Activated CD8-positive, alpha-beta memory T cell treated with anti-CD3 and anti-CD28 coated beads for 1 hour (primary cell): Measurements from ENCODE around the gene KRT33B.
"Not testable (repeated sequence)": the region's sequence is repeated elsewhere in the genome, so short reads cannot be mapped to it uniquely, and the experiment has no call there.

Source experiments
- DNase-seq, 2 donors: peaks; one replicate each; pipeline ENCODE4 v3.0.0-alpha.2; 2020; ENCODE audit warnings: low read depth in 1 of 2; ENCODE audit errors: extremely low read depth in 1 of 2

KRT33B gene

GRCh38 chr17:41394254-41394996 lies 24.8 kb upstream of the KRT33B start:
- no peak for DNase-seq

- DNase-seq, result no peak
Observed at GRCh38 chr17:41393826-41394225, 24.2 kb upstream of the KRT33B start.

- no peak for DNase-seq
Observed at GRCh38 chr17:41393294-41393693, 23.7 kb upstream of the KRT33B start.

GRCh38 chr17:41392278-41392677 lies 22.7 kb upstream of the KRT33B start:
- no peak for DNase-seq

GRCh38 chr17:41391535-41391934 lies 21.9 kb upstream of the KRT33B start:
- DNase-seq, result no peak

GRCh38 chr17:41390411-41390938 lies 20.9 kb upstream of the KRT33B start:
- DNase-seq, result no peak

GRCh38 chr17:41387670-41388069 lies 18.1 kb upstream of the KRT33B start:
- no peak for DNase-seq

- DNase-seq, result no peak
Observed at GRCh38 chr17:41386227-41386626, 16.6 kb upstream of the KRT33B start.

GRCh38 chr17:41383690-41384089 lies 14.1 kb upstream of the KRT33B start:
- DNase-seq, result no peak

GRCh38 chr17:41382394-41382793 lies 12.8 kb upstream of the KRT33B start:
- DNase-seq, result no peak

GRCh38 chr17:41381943-41382342 lies 12.3 kb upstream of the KRT33B start, which contains the start of gene KRT34:
KRT34 (minus strand) TSS chr17:41382306; CDS start chr17:41382246, 60 bp downstream.
- DNase-seq, result not testable (repeated sequence)

- DNase-seq, result not testable (repeated sequence)
Observed at GRCh38 chr17:41380091-41380490, 10.5 kb upstream of the KRT33B start.

- DNase-seq, result no peak
Observed at GRCh38 chr17:41377546-41377945, 7.9 kb upstream of the KRT33B start.

- DNase-seq, result no peak
Observed at GRCh38 chr17:41369023-41369422, 590 bp downstream of the KRT33B start.

GRCh38 chr17:41367426-41368075 lies 2.1 kb downstream of the KRT33B start:
- no peak for DNase-seq

- DNase-seq, result no peak
Observed at GRCh38 chr17:41366070-41366469, 3.5 kb downstream of the KRT33B start.

GRCh38 chr17:41363881-41364280 lies 5.7 kb downstream of the KRT33B start:
- DNase-seq, result no peak

GRCh38 chr17:41360296-41360995 lies 9.2 kb downstream of the KRT33B start:
- no peak for DNase-seq

GRCh38 chr17:41354536-41354935 lies 15.1 kb downstream of the KRT33B start:
- DNase-seq, result no peak

GRCh38 chr17:41352597-41353366 lies 16.8 kb downstream of the KRT33B start:
- no peak for DNase-seq

- no peak for DNase-seq
Observed at GRCh38 chr17:41351177-41351576, 18.4 kb downstream of the KRT33B start.
